Endothelial cell of umbilical vein (primary cell): ENCODE data around the gene BCL11A. TPM values are rescaled to one million over a fixed set of nuclear protein-coding genes. Genes with fewer than 3 reads are reported as not detected.

Source experiments
- BruUV-seq: library from RNA; stranded (reverse); fragments of 400-500 nt; replicated peaks from 2 replicates; lab custom pipeline; 2021; lab: Mats Ljungman, UMichigan
- CTCF ChIA-PET: fragments of 300-600, 350-600 bp; sonication (Branson Sonifier 250); formaldehyde crosslinking; loops from one replicate; lab custom pipeline; 2021; ENCODE audit warnings: antibody characterized with exemption, inconsistent platforms; lab: Charles Lee
- POLR2A ChIA-PET: fragments of 300-600, 350-600 bp; sonication (Branson Sonifier 250); formaldehyde crosslinking; loops from one replicate; lab custom pipeline; 2021; ENCODE audit warnings: antibody characterized with exemption, inconsistent platforms; lab: Charles Lee
- DNase-seq: peaks from one replicate; pipeline ENCODE4 v3.0.0-alpha.2; 2011; ENCODE audit warnings: low read depth, low spot score
- FAIRE-seq: peaks from 2 replicates; lab custom pipeline; 2011; peaks lifted over from hg19 to GRCh38; lab: Jason Lieb, UNC
- H2AFZ ChIP-seq: 2 replicates; pipeline ENCODE4 v1.6.0; 2012; ENCODE audit warnings: low read depth, low read length, control low read depth, inconsistent platforms
- H3K27ac ChIP-seq: 2 replicates; pipeline ENCODE4 v1.5.1; 2011; ENCODE audit warnings: low read depth, mild to moderate bottlenecking, control low read depth, low read length, moderate library complexity; ENCODE audit not compliant: insufficient read depth
- H3K27me3 ChIP-seq, 2 experiments: 2 replicates each; pipeline versions ENCODE4 v1.6.0 to v1.6.1; 2011; ENCODE audit warnings: low read length in 2 of 2, mixed read lengths in 1 of 2; ENCODE audit not compliant: control insufficient read depth in 2 of 2, insufficient read depth in 2 of 2
- H3K36me3 ChIP-seq, 2 experiments: 2 replicates in 1 of 2; 3 replicates in 1 of 2; pipeline ENCODE4 v1.5.1; 2011; ENCODE audit warnings: low read length in 2 of 2, mild to moderate bottlenecking in 1 of 2, moderate library complexity in 1 of 2; ENCODE audit not compliant: control insufficient read depth in 2 of 2, insufficient read depth in 2 of 2; ENCODE audit errors: extremely low read depth in 1 of 2
- H3K4me1 ChIP-seq: 3 replicates; pipeline ENCODE4 v1.5.1; 2011; ENCODE audit warnings: mild to moderate bottlenecking, low read length; ENCODE audit not compliant: control insufficient read depth, insufficient read depth; ENCODE audit errors: extremely low read depth
- H3K4me2 ChIP-seq: 2 replicates; pipeline ENCODE4 v1.6.1; 2011; ENCODE audit warnings: low read length, control low read depth, mixed read lengths; ENCODE audit not compliant: insufficient read depth
- H3K4me3 ChIP-seq, 3 experiments: fragments of 200-600 bp in 1 of 3; sonication (generic), shearing (Covaris generic) in 1 of 3; replicated peaks in 1 of 3; 2 replicates each; pipeline ENCODE4 v1.5.1; 2011 to 2016; ENCODE audit warnings: control low read depth in 3 of 3, low read length in 3 of 3, mild to moderate bottlenecking in 2 of 3, inconsistent platforms in 1 of 3, low read depth in 1 of 3, moderate library complexity in 1 of 3; ENCODE audit not compliant: insufficient read depth in 1 of 3
- H3K79me2 ChIP-seq: 2 replicates; pipeline ENCODE4 v1.6.0; 2012; ENCODE audit warnings: low read length, inconsistent platforms; ENCODE audit not compliant: control insufficient read depth, insufficient read depth
- H3K9ac ChIP-seq: replicated peaks from 2 replicates; pipeline ENCODE3; 2011; ENCODE audit warnings: low read length, control low read depth; ENCODE audit not compliant: insufficient read depth; ENCODE audit errors: extremely low read depth
- H3K9me1 ChIP-seq: replicated peaks from 3 replicates; pipeline ENCODE4 v1.6.0; 2011; ENCODE audit warnings: mild to moderate bottlenecking, low read length; ENCODE audit not compliant: control insufficient read depth, insufficient read depth; ENCODE audit errors: extremely low read depth
- H3K9me3 ChIP-seq: replicated peaks from 2 replicates; pipeline ENCODE4 v1.5.1; 2012; ENCODE audit warnings: low read length, inconsistent platforms; ENCODE audit not compliant: control insufficient read depth, insufficient read depth
- H4K20me1 ChIP-seq: replicated peaks from 2 replicates; pipeline ENCODE3; 2011; ENCODE audit warnings: mild to moderate bottlenecking, low read length; ENCODE audit not compliant: control insufficient read depth, insufficient read depth; ENCODE audit errors: extremely low read depth
- EZH2 ChIP-seq: IDR thresholded peaks from 2 replicates; pipeline ENCODE4 v1.6.1; 2012; ENCODE audit warnings: borderline replicate concordance, low read depth, mild to moderate bottlenecking, moderate library complexity, low read length, inconsistent platforms; ENCODE audit not compliant: severe bottlenecking
- FOS ChIP-seq: IDR thresholded peaks from 2 replicates; pipeline ENCODE4 v1.6.1; 2011; ENCODE audit warnings: mild to moderate bottlenecking, low read length, moderate library complexity, borderline replicate concordance; ENCODE audit not compliant: insufficient read depth
- GATA2 ChIP-seq: IDR thresholded peaks from 2 replicates; pipeline ENCODE4 v1.7.0; 2011; ENCODE audit warnings: low read depth, mild to moderate bottlenecking, moderate library complexity, mixed read lengths, low read length; ENCODE audit not compliant: insufficient read length, insufficient read depth
- JUN ChIP-seq: IDR thresholded peaks from 2 replicates; pipeline ENCODE4 v1.6.1; 2011; ENCODE audit warnings: borderline replicate concordance, low read depth; ENCODE audit not compliant: insufficient read length, insufficient read depth
- MYC ChIP-seq: IDR thresholded peaks from one replicate; pipeline ENCODE4 v1.6.1; 2011; ENCODE audit warnings: mild to moderate bottlenecking, low read depth, low read length
- POLR2A ChIP-seq: IDR thresholded peaks from 2 replicates; pipeline ENCODE4 v1.6.1; 2012; ENCODE audit warnings: low read depth, mild to moderate bottlenecking, control low read depth, low read length
- POLR2AphosphoS5 ChIP-seq: IDR thresholded peaks from 2 replicates; pipeline ENCODE4 v1.6.1; 2012; ENCODE audit warnings: low read depth, mild to moderate bottlenecking, control low read depth, low read length, moderate library complexity; ENCODE audit not compliant: insufficient read depth
- dilution Hi-C: fragments of 300-500 bp; cut with MboI; formaldehyde crosslinking; loops from one replicate; pipeline ENCODE4 v1.15.0; 2019; ENCODE audit warnings: low sequenced_read_pairs; ENCODE audit not compliant: extremely low pct_ligation_motif_present
- intact Hi-C: fragments of 100-400 bp; cut with micrococcal nuclease; formaldehyde crosslinking; loops from one replicate; pipeline ENCODE4 v1.10.0; 2022
- polyA plus RNA-seq, 4 experiments: library from polyadenylated mRNA; depleted of rRNA in 3 of 4; stranded (reverse) in 3 of 4; unstranded in 1 of 4; fragments of >200 nt; gene quantifications; 2 replicates each; pipeline versions ENCODE4 v1.2.1 to v1.2.3, GENCODE V29; 2011 to 2012; ENCODE audit warnings: missing spikeins in 1 of 4
- total RNA-seq: library from RNA; stranded (reverse); gene quantifications from 2 replicates; pipeline ENCODE4 v1.2.3, GENCODE V29; 2021
- TF ChIP-seq, protein P1 (sequence below): IDR thresholded peaks from 2 replicates; pipeline ENCODE4 v1.6.1; 2011; ENCODE audit not compliant: insufficient read depth, insufficient read length
- TF ChIP-seq, protein P2 (sequence below), 2 donors: IDR thresholded peaks; 1 replicate in 1 of 2; 2 replicates in 1 of 2; pipeline ENCODE4 v1.5.1; 2011; ENCODE audit warnings: low read length in 2 of 2, mild to moderate bottlenecking in 2 of 2, moderate library complexity in 2 of 2, control low read depth in 1 of 2, inconsistent platforms in 1 of 2, low read depth in 1 of 2; ENCODE audit not compliant: insufficient read depth in 1 of 2; ENCODE audit errors: extremely low read depth in 1 of 2

The BCL11A gene
- total and polyA plus RNA-seq, 2 donors (not counting 3 experiments of a cell fraction or from before 2014, with no cell fraction given): 0.12 to 0.88 TPM

DNA sequence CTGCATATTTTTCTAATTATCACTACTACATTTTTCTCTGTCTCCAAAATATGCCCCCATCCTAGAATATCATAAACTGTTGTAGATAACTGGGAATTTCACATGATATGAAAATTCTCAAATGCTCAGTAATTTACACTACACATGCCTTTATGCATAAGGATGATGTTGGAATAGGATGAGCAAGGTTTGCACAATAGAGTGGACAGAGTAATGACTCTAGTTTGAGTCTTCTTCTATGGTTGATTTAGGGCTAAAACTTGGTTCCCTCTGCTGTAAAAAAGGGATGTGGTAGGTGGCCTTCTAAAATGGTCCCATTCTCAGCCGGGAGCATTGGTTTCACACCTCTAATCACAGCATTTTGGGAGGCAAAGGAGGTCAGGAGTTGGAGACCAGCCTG is 129.9 kb downstream of the BCL11A start:
- BruUV-seq: no TSS peak
- no peaks in the 10 kb centered on the region for H3K79me2 ChIP-seq
- no peak for FAIRE-seq
- TF ChIP-seq POLR2AphosphoS5: no peak
- TF ChIP-seq, protein P1, sequence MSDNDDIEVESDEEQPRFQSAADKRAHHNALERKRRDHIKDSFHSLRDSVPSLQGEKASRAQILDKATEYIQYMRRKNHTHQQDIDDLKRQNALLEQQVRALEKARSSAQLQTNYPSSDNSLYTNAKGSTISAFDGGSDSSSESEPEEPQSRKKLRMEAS: no peak
- TF ChIP-seq, protein P2, sequence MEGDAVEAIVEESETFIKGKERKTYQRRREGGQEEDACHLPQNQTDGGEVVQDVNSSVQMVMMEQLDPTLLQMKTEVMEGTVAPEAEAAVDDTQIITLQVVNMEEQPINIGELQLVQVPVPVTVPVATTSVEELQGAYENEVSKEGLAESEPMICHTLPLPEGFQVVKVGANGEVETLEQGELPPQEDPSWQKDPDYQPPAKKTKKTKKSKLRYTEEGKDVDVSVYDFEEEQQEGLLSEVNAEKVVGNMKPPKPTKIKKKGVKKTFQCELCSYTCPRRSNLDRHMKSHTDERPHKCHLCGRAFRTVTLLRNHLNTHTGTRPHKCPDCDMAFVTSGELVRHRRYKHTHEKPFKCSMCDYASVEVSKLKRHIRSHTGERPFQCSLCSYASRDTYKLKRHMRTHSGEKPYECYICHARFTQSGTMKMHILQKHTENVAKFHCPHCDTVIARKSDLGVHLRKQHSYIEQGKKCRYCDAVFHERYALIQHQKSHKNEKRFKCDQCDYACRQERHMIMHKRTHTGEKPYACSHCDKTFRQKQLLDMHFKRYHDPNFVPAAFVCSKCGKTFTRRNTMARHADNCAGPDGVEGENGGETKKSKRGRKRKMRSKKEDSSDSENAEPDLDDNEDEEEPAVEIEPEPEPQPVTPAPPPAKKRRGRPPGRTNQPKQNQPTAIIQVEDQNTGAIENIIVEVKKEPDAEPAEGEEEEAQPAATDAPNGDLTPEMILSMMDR (IDR thresholded peaks at IDR 0.05; ENCODE audit: extremely low read depth in 1 of 2, insufficient read depth in 1 of 2, low read depth in 1 of 2, low read length in 2 of 2): no peak
- TF ChIP-seq FOS: no peak
- TF ChIP-seq GATA2: no peak
- TF ChIP-seq POLR2A: no peak
- no peak for TF ChIP-seq MYC
- no peak for TF ChIP-seq EZH2
- TF ChIP-seq JUN: no peak
- no peak overlapping the region for H3K4me2 ChIP-seq
- dilution Hi-C loops (no loop called here), intact Hi-C loops (no loop called here)
- H3K9me3 ChIP-seq: no peaks in the 10 kb centered on the region
- no peak overlapping the region for H3K27ac ChIP-seq
- no peak overlapping the region for H2AFZ ChIP-seq
- no peaks in the 10 kb centered on the region for H3K36me3 ChIP-seq
- no peaks in the 10 kb centered on the region for H4K20me1 ChIP-seq
- no peaks in the 10 kb centered on the region for H3K9me1 ChIP-seq
- no peak overlapping the region for H3K4me3 ChIP-seq
- no peaks in the 10 kb centered on the region for H3K27me3 ChIP-seq
- H3K4me1 ChIP-seq: no peaks in the 10 kb centered on the region
- ChIA-PET CTCF (no interaction called here), POLR2A (no interaction called here)
- DNase-seq: no peak
- no peak overlapping the region for H3K9ac ChIP-seq
